ENCODE results near the gene SLC25A23. TPM values are rescaled to one million over a fixed set of nuclear protein-coding genes. Genes with fewer than 3 reads are reported as not detected.

The SLC25A23 gene
- total and polyA plus RNA-seq, 2 experiments from 2014 or later = 25.7 to 96.4 TPM

GRCh38 chr19:6491802-6492592 lies 32.4 kb upstream of the SLC25A23 start:
- no peaks in the 10 kb centered on the region for H3K4me1 ChIP-seq (ENCODE audit: insufficient read depth)
- H3K27ac Mint-ChIP-seq = no peak overlapping the region
- H3K79me2 ChIP-seq (replicated peaks; ENCODE audit: insufficient read depth) = no peaks in the 10 kb centered on the region
- H3K4me3 ChIP-seq = no peak overlapping the region
- TF ChIP-seq EZH2phosphoT487 (IDR thresholded peaks at IDR 0.05; ENCODE audit: unreplicated experiment) (no peak), NANOG (IDR thresholded peaks at IDR 0.05; ENCODE audit: borderline replicate concordance) (no peak), JUNB (IDR thresholded peaks at IDR 0.05; ENCODE audit: unreplicated experiment) (no peak), ETS1 (IDR thresholded peaks at IDR 0.05) (no peak), CTCF (conservative IDR thresholded peaks at IDR 0.05; ENCODE audit: low read depth in 2 of 2) (no peak), ZNF462 (CRISPR knock-in tag; IDR thresholded peaks at IDR 0.05) (no peak), CREB1 (CRISPR knock-in tag; IDR thresholded peaks at IDR 0.05; ENCODE audit: low read depth) (no peak)
- no peaks in the 10 kb centered on the region for H3K27me3 ChIP-seq (ENCODE audit: insufficient read depth)
- no peaks in the 10 kb centered on the region for H3F3A ChIP-seq (replicated peaks; ENCODE audit: low read depth)
- ATAC-seq = no peak
- no peak overlapping the region for H2AFZ ChIP-seq
- no peak for DNase-seq (ENCODE audit: low spot score)
- no peaks in the 10 kb centered on the region for H3K4me1 Mint-ChIP-seq
- no peaks in the 10 kb centered on the region for H3K9me2 ChIP-seq (ENCODE audit: insufficient read depth)
- H4K20me1 ChIP-seq (replicated peaks; ENCODE audit: insufficient read depth) = no peaks in the 10 kb centered on the region
- H3K27me3 Mint-ChIP-seq (ENCODE audit: insufficient read depth, low read depth, poor library complexity) = peaks cover 1% of the 10 kb centered on the region
- no peak overlapping the region for H3K4me2 ChIP-seq
- H3K36me3 Mint-ChIP-seq (ENCODE audit: low read depth) = no peaks in the 10 kb centered on the region; the same call in 1 of the 3 replicates
- H3K27ac ChIP-seq (ENCODE audit: low read depth) = no peak overlapping the region
- no peaks in the 10 kb centered on the region; the same call in 1 of the 3 replicates for H3K9me3 Mint-ChIP-seq
- no peaks in the 10 kb centered on the region for H3K36me3 ChIP-seq (ENCODE audit: insufficient read depth)
- H3K4me3 Mint-ChIP-seq = no peak overlapping the region
